GM21515 (cell line): ENCODE measurements around the gene MUC5B.

Source experiments
- ATAC-seq: cut with Tn5 transposase; IDR thresholded peaks from one replicate; pipeline ENCODE4 v1.9.1; 2021; ENCODE audit not compliant: unreplicated experiment

MUC5B gene

DNA sequence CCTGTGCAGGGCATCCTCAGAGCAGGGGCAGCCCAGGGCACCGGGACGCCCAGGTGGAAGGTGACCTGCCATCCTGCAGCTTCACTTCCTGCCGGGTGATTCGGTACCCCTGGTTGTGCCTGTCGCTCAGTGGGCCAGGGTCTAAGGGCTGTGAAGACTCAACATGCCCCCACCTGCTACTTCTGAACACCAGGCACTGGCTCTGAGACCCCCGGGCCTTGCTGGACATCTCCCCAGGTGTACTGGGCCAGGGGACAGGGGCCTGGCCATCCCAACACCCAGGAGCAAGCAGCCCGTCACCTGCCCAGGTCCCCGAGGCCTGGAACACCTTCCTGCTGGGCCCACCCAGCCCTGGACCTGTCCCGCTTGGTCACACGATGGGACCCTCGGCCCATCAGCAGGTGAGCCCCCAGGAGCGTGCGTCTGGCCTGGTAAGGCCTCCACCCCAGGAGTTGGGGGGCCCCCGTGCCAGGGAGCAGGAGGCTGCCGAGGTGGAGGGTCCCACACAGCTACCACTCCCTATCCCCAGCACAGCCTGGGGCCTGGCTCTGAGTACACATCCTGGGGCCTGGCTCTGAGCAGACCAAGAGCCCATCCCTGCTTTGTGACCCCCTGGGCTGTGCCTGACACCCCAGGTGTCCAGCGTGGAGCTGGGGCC, 3.9 kb upstream of the MUC5B start:
- ATAC-seq: no peak

DNA sequence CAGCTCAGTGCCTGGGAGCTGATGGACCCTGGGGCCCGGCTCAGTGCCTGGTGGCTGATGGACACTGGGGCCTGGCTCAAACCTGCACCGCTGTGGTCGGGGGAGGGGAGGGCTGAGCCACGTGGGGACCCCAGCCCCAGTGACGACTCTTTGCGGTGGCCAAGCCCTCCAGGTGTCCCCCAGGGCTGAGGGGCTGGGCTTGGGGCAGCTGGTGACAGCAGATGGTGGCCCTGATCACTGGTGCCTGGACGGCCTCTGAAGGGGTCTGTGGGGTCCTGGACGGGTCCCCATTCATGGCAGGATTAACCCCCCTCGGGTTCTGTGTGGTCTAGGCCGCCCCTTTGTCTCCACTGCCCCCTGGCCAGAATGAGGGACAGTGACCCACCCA, 3.4 kb upstream of the MUC5B start:
- ATAC-seq: no peak

DNA sequence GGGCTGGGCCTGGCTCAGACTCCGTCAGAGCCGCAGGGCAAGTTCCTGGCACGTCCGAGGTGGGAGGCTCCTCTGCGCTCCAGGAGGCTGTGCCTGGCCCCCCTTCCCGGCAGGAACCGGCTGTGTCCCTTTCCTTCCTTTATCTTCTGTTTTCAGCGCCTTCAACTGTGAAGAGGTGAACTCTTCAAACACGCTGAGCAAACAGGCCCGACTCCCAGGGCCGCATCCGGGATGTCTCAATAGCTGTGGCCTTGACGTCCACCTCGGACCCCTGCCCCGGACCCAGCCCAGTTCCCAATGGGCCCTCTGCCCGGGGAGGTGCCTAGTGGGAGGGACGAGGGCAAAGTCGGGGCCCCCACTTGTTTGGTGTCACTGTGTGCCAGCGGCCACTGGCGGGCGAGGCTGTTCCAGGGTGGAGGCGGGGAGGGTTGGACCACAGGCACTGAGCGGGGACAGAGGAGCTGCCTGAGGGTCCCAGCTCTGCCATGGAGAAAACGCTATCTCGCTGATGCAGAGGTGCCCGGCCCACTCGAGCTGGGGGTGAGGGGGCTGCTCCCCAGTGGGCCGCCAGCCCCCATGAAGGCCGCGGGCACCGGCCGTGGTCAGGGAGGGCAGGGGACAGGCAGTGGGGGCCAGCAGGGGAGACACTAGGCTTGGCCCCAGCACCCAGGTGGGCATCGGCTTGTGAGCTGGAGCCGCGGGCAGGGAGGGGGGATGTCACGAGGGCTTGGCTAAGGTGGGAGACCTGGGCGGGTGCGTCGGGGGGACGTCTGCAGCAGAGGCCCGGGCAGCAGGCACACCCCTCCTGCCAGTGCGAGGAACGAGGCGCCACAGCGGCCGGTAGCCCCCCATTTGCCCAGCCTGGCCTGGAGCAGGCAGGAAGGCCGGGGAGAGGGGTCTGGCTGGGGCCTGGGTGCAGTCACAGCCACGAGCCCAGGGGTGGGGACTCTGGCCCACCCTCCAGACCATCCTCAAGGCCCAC, 2.7 kb upstream of the MUC5B start:
- no peak for ATAC-seq

DNA sequence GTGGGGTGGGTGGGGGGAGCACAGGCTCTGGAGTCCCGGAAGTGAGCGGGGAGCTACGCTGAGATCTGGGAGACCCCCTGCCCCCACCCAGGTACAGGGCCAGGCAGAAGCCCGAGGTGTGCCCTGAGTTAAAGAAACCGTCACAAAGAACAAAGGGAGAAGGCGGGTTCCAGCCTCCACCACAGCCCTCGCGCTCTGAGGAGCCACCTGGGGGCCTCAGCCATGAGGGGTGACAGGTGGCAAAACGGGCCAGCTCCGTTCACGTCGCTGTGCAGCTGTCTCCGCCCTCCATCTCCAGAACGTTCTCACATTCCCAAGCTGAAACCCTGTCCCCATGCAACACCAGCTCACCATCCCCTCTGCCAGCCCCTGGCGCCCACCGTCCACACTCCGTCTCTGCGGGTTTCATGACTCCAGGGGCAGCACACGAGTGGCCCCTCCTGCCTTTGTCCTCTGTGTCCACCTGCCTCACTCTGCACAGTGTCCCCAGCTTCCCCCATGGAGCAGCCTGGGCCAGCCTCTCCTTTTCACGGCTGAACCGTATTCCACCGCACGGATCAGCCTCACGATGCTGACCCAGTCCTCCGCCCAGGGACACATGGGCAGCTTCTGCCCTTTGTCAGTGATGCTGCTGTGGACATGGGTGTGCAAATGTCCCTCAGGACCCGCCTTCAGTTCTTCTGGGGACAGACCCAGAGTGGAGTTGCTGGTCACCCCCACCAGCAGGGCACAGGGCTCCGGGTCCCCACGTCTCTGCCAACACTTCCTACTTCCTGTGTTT, 1.7 kb upstream of the MUC5B start:
- ATAC-seq: no peak

DNA sequence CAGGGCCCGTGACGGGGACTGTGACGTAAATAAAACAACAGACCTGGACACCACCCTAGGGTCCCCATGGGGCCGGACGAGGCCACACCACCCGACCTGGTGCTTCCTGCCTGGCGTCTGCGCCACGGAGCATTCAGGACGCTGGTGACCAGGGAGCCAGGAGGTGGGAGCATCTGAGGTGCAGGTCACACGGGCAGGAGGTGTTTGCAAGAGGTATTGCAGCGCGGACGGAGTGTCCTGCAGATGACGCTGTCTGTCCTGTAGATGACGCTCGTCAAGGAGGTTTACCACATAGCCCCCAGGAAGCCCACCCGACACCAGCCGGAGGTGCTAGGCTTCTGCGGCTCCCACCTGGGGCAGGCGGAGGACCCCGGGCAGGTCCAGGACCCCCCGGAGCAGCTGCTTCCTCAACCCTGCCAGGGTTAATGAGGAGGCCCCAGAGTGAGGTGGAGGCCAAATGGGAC, 986 bp upstream of the MUC5B start:
- no peak for ATAC-seq

DNA sequence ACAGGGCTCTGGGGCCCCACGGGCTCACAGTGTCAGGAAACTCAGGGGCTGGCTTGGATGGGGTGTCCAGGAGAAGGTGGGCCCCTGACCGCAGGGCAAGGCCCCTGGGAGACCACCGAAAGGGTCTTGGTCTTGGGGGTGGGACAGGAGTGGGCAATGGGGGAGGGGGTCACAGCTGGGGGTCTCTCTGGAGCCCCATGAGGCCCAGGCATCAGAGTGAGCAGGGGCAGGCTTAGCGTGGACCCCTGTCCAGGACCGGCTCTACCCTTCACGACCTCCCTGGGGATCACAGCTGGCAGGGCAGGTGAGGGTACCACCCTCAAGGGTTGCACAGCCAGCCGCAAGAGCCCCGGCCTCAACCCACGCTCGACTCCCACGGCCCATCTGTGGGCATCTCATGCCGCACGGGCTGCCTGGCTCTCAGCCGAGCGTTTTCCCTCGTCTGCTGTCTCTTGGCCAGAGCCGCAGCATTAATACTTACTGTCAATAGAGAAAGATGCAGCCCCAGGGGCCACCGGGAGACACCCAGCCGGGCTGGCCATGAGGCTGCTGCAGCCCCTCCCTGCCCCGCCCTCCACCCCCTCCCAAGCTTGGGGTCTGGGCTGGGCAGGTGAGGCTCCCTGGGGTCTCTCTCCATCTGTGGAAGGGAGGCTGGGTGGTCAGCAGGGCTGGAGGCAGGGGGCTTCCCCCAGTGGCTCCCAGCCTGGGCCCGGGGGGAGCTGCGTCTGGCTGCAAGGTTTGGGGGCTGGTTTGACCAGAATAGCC, 662 bp downstream of the MUC5B start:
- no peak for ATAC-seq

DNA sequence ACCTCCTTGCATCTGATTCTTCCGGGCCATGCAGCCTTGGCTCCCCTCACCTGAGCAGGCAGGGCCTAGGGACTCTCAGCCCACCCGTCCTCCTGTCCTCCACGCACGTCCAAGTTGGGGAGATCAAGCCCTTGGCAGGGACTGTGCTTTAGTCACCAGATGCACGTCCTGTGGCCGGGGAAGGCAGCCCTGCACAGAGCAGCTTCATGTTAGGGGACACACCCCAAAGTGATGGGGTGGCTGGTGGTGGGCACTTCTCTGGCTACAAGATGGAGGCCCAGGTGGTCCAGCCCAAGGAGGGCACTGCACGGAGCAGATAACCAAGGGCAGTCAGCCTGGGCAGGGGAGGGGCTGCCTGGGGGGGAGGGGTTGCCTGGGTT, 1.2 kb downstream of the MUC5B start:
- no peak for ATAC-seq

DNA sequence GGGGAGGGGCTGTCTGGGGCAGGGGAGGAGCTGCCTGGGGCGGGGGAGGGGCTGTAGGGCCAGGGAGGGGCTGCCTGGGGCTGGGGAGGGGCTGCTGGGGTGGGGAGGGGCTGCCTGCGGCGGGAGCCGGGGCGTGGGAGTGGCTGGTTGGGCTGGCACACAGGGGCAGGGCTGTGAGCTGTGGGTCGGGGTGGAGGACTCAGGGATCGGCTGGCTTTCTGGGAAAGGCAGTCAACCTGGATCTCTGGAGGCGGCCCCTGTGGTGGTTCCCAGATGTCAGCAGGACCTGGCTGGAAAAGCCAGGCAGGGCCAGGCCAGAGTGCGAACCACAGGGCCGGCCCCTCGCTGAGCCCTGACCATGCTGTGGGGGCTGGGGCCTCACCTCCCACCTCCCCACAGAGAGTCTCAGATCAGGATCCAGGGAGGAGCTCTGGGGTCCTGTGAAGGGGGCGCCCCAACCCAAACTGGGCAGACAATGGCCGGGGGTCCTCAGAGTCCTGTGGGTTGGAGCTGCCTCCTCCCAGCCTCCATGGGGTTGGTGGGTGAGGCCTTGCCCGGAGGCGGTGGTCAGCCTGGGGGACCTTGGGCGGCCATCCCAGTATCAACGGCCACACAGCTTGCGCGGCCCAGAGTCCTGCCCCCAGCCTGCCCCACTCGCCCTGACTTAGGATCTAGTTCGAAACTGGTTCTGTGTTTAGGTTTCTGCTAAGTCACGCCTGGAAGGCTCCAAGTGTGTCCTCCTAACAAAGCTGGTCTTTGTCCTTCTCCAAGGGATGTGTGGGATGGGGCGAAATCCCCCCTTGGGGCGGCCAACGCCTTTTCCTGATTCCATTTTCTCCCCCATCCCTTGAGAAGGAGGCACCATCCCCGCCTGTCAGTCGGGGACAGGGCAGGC, 1.9 kb downstream of the MUC5B start:
- ATAC-seq: no peak

DNA sequence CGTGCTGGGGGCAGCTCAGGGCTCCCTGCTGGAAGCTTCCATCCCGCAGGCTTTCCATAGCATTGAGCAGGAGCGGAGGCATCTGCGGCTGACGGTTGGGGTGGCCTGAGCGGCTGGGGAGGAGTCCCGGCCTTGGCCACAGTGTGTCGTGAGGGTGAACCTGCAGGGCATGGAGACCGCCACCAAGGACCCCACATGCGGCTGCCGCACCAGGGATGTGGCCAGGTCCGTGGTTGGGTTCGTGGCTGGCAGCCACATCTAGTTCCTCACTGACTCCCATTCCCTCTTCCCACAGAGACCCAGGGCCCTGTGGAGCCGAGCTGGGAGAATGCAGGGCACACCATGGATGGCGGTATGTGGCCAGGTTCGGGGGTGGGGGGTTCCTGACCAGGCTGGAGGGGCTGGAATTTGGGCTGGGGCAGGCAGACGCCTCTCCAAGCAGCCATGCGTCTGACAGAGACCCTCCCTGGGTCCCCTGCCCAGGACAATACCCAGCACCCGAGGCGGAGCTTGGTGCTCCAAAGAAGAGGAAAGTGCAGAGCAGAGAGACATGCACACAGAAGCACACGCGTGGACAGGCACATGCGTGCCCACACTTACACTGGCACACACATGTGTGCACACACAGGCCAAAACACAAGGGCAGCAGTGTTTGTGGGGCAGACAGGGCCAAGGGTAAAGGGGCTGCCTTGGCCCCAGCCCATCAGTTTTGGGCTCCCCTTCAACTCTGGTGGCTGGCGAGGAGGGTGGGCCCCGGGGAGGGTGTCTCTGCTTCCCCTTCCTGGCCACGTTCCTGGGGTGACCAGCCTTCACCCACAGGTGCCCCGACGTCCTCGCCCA, 2.7 kb downstream of the MUC5B start:
- no peak for ATAC-seq

DNA sequence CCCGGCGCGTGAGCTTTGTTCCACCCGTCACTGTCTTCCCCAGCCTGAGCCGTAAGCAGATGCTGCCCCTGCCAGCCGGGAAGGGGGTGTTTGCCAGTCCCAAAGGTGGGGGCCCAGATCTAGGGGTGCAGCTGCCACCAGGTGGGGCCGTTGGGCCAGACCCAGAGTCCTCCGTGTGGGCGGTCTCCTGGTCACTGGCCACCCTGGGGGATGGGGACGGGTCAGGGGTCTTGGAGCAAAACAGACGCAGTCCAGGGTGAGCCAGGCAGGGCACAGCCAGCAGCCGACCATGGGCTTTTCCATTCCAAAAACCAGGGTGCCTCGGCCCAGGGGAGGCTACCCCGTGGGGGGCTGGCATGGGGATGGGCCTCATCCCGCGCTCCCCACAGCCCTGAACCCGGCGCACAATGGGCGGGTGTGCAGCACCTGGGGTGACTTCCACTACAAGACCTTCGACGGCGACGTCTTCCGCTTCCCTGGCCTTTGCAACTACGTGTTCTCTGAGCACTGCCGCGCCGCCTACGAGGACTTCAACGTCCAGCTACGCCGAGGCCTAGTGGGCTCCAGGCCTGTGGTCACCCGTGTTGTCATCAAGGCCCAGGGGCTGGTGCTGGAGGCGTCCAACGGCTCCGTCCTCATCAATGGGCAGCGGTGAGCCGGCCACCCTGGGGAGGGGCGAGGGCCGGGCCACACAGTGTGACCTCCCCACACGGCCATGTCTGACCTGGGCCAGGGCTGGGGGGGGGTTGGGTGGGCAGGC, 3.5 kb downstream of the MUC5B start:
- ATAC-seq: no peak

DNA sequence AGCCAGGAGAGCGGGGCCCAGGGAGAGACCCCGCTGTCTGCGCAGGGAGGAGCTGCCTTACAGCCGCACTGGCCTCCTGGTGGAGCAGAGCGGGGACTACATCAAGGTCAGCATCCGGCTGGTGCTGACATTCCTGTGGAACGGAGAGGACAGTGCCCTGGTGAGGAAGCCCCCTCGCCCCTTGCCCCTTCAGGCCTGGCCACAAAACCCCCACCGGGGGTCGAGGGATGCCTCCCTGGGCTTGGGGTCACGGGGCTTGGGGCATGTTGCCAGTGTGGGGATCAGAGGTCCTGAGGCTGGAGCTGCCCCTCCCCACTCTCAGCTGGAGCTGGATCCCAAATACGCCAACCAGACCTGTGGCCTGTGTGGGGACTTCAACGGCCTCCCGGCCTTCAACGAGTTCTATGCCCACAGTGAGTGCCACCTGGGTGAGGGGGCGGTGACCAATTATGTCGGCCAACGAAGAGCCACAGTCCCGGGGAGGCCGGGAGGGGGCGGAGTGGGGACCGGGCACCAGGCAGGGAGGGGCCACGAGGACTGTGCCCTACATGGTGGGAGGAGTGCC, 4.2 kb downstream of the MUC5B start:
- ATAC-seq: no peak

DNA sequence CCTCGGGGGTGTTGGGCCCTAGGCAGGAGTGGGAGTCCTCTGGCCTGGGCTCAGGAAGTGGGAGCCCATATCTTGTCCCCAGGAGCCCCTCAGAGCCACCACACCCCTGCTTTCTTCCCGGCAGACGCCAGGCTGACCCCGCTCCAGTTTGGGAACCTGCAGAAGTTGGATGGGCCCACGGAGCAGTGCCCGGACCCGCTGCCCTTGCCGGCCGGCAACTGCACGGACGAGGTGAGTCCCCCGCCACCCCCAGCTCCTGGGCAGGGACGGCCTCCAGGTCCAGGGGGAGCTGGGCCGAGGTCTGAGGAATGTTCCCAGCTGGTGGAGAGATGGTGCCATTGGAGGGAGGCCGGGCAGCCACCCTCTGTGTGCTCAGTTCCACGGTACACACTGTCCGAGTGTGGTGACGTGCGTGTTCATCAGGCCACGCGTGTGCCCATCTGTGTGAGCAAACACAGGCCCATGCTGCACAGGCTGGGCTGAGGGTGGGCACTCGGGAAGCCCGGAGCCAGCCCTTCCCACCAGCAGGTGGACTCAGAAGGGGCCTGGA, 4.8 kb downstream of the MUC5B start:
- ATAC-seq: no peak

DNA sequence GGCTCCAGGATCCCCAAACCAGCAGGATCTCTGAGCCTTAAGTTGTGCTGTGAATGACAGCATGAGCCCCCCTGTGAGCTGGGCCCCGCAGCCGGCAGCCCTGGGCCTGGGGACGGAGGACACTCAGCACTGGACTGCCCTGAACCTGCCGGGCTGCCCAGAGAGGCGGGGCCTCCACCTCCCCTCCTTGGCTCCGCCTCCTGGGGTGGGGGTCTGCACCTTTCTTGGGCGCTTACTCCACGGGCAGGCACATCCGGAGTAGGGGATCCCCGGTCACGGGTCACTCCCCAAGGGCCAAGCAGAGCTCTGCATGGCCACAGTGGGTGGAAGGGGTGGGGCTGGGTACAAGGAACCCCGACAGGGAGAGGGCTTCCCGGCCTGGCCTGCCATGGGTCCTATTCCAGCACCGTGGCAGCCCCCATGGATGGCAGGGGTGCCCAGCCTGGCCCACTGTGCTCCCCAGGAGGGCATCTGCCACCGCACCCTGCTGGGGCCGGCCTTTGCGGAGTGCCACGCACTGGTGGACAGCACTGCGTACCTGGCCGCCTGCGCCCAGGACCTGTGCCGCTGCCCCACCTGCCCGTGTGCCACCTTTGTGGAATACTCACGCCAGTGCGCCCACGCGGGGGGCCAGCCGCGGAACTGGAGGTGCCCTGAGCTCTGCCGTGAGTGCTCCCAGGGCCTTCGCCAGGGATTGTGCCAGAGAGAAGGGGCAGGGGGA, 5.4 kb downstream of the MUC5B start:
- ATAC-seq: no peak

DNA sequence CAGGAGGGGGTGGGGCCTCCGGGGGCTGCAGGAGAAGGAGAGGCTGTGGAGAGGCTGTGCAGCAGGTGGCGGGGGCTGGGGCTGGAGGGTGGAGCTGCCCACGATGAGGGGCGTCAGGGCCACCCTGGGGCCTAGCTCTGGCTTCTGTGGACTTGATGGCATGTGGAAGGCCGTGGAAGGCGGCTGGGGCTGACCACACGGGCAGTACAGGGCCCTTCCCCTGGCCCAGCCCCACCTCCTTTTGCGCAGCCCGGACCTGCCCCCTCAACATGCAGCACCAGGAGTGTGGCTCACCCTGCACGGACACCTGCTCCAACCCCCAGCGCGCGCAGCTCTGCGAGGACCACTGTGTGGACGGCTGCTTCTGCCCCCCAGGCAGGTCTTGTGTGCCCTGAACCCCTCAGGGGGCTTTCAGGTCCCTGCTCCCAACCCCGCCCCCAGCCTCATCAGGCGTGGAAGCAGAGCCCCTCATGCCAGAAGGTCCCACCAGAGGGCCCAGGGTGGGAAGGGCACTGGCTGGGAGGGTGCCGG, 6.1 kb downstream of the MUC5B start:
- no peak for ATAC-seq

DNA sequence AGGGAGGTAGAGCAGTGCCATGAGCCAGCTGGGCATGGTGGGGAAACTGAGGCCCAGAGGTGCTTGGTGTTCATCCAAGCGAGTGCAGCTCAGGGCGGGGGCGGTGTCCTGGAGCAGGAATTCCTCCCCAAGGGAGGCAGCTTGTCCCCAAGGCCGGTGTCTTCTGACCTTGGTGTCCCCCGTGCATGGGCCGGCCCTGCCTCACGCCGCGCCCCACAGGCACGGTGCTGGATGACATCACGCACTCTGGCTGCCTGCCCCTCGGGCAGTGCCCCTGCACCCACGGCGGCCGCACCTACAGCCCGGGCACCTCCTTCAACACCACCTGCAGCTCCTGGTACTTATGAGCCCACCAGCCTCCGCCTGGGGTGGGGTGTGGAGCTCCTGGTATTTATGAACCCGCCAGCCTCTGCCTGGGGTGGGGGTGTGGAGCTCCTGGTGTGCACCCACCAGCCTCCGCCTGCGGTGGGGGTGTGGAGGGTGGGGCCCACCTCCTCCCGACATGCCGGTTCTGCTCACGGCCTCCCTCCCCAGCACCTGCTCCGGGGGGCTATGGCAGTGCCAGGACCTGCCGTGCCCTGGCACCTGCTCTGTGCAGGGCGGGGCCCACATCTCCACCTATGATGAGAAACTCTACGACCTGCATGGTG, 6.7 kb downstream of the MUC5B start:
- no peak for ATAC-seq

DNA sequence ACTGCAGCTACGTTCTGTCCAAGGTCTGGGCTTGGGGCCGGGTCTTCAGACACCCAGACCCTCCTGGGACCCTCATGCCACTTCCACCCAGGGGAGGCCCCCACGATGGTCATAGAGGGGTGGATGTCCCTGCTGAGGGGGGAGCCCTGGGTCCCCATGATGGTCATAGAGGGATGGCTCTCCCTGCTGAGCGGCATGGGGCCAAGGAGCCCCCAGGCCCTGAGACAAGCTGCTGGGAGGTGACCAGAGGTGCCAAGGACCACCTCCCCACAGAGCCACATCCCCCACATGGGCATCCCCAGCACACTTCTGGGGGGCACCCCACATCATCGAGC, 7.2 kb downstream of the MUC5B start:
- ATAC-seq: no peak
